A673 (cell line): ENCODE data around the gene IFIT5.

Experiments
- CTCF ChIP-seq: fragments of 300-800, 200-600 bp; sonication (generic); conservative IDR thresholded peaks from 2 replicates; pipeline ENCODE4 v1.5.1; 2017; ENCODE audit warnings: low read depth, mild to moderate bottlenecking, antibody characterized with exemption, low read length, moderate library complexity, mixed read lengths
- EZH2 ChIP-seq: fragments of 200-600 bp; sonication (generic); IDR thresholded peaks from 2 replicates; pipeline ENCODE4 v1.6.1; 2017; ENCODE audit warnings: borderline replicate concordance, low read depth, mild to moderate bottlenecking, mixed read lengths, antibody characterized with exemption, low read length; ENCODE audit not compliant: poor library complexity, severe bottlenecking

DNA sequence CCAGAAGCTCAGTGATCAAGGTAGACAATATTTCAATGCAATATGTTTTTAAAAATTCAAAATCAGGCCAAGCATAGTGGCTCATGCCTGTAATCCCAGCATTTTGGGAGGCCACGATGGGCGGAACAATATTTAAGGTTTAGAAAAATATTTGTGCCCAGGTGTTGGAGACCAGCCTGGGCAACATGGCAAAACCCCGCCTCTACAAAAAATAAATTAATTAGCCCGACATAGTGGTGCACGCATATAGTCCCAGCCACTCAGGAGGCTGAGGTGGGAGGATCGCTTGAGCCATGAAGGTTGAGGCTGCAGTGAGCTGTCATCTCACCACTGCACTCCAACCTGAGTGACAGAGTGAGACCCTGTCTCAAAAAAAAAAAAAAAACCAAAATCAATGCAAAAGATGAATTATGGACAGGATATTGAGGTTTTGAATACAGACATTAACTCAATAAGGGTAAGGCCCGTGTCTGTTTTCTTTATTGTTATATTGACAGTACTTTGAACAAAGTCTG lies 913 bp upstream of the IFIT5 start:
- TF ChIP-seq CTCF = no peak
- no peak for TF ChIP-seq EZH2
